GM10266 (cell line): ENCODE measurements around the gene LRCH3.

Source experiments
- DNase-seq: peaks from one replicate; pipeline ENCODE4 v3.0.0; 2012; ENCODE audit errors: extremely low spot score
- TF ChIP-seq, protein P1 (sequence below): IDR thresholded peaks from 2 replicates; pipeline ENCODE4 v1.5.1; 2012; ENCODE audit warnings: mild to moderate bottlenecking, low read depth; ENCODE audit not compliant: control insufficient read depth, insufficient read depth; ENCODE audit errors: missing control alignments

The LRCH3 gene

DNA sequence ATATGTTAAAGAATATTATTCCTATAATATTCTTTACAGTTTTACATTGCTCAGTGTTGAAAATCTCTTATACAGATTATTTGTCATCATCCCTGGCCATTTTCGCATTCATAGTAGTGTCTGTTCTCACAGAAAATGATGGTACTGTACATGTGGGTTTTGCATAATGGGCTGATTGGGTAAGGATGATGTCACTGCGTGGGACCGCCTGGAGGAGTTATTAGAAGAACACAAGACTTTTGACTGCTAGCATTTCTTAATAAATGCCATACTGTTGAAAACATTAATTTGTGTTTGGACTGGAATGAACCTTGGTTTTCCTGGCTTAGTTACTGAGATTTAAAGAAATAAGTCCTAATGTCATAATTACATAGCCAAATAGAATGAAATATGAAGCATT lies 20.3 kb downstream of the LRCH3 start:
- no peak for DNase-seq
- TF ChIP-seq, protein P1, sequence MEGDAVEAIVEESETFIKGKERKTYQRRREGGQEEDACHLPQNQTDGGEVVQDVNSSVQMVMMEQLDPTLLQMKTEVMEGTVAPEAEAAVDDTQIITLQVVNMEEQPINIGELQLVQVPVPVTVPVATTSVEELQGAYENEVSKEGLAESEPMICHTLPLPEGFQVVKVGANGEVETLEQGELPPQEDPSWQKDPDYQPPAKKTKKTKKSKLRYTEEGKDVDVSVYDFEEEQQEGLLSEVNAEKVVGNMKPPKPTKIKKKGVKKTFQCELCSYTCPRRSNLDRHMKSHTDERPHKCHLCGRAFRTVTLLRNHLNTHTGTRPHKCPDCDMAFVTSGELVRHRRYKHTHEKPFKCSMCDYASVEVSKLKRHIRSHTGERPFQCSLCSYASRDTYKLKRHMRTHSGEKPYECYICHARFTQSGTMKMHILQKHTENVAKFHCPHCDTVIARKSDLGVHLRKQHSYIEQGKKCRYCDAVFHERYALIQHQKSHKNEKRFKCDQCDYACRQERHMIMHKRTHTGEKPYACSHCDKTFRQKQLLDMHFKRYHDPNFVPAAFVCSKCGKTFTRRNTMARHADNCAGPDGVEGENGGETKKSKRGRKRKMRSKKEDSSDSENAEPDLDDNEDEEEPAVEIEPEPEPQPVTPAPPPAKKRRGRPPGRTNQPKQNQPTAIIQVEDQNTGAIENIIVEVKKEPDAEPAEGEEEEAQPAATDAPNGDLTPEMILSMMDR: no peak

- no peak for DNase-seq
- TF ChIP-seq, protein P1: no peak
These were observed 23.3 kb downstream of the LRCH3 start for GRCh38 chr3:197814372-197814771.

DNA sequence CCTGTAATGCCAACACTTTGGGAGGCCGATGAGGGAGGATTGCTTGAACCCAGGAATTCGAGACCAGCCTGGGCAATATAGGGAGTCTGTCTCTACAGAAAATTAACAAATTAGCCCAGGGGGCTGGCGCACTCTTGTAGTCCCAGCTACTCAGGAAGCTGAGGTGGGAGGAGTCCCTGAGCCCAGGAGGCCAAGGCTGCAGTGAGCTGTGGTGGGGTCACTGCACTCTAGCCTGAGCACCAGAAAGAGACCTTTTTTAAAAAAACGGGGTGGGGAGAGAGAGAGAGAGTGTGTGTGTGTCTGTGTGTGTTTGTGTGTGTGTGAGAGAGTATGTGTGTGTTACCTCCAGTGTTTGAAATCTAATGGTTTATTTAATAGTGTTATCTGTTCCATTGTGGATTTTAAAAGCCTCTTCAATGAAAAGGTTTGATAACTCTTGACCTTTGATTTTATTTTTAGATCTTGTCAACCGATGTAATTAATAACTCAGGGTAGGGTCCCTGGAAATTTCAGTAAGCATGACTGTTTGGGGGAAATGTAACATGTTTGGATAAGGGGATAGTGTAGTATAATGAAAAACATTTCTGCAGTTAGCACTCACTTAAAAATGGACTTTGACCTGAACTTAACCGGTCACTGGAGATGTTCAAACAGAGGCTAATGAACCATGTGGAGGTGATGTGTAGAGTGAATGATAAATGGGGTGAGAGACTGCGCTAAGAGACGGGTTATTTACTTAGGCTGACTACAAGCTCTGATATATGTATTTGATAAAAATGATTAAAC lies 29.7 kb downstream of the LRCH3 start:
- no peak for DNase-seq
- TF ChIP-seq, protein P1: no peak

DNA sequence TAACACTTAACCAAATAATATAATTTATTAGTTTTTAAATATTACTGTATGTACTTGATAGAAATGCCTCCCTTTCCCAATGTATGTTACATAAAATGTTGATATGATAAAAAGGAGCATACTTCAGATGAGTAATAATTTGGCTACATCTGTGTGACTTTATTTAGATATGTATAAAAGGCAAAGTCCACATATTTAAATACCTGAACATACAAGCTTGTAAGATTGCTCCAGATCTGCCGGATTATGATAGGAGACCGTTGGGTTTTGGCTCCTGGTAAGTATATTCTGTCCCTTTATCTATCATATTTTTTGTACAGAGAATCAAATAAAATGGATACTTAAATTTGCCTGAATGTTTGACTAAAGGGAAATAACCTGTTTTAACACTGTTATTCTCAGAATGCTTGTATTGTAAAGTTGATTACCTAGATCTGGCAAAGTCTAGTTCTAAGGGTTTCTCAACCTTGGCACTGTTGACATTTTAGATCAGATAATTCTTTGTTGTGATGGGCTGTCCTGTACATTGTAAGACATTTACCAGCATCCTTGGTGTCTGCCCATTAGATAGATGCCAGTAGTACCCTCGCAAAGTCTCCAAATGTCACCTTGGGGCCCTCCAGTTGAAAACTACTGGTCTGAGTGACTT lies 38.5 kb downstream of the LRCH3 start:
- TF ChIP-seq, protein P1: no peak
- DNase-seq: no peak

DNA sequence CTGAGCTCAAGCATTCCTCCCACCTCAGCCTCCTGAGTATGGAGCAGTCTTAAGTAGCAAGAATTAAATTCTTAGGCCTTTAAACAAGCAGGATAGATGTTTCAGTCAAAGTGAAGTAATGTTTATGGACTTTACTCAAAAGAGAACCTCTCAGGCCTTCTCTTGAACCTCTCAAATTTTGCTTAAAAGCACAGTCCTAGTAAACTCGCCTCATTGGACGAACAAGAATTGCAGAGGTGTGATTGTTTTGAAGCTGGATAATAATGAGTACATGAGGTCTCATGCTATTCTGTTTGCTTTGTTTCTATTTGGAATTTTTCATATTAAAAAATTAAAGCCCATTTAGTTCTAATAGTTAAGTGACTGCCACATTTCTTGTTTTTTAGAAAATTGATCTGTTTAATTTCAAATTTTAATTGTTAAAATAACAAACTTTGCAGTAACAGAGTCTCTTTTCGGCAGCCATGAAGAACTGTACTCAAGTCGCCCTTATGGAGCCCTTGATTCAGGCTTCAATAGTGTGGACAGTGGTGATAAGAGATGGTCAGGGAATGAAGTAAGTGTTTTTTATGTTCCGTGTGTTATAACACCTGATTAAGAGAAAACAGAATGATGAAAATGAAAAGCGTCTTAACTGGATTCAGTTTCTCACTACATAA lies 39.4 kb downstream of the LRCH3 start:
- DNase-seq: no peak
- TF ChIP-seq, protein P1: no peak

DNA sequence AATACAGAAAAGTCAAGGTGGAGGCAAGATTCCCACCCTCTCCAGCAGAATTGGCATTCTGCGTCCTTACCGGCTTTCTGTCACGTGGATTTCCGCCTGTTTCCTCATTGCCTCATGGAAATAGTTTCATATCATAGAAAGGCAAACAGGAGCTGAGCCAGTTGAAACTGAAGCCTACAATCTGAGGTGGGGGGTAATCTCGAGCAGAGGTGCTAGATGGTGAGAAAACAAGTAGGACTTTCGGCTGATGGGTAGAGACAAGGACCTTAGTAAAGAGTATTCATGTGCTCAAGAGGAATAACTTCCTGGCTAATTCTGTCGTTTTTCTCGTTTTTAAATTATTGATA lies 39.9 kb downstream of the LRCH3 start:
- no peak for DNase-seq
- TF ChIP-seq, protein P1: no peak
